ENCODE results near the gene RAPGEF1. TPM values are rescaled to one million over a fixed set of nuclear protein-coding genes. Genes with fewer than 3 reads are reported as not detected.

The RAPGEF1 gene
- polyA plus RNA-seq, 2 of the 4 experiments (the other 2 are of a cell fraction): 21.6 to 27.7 TPM

DNA sequence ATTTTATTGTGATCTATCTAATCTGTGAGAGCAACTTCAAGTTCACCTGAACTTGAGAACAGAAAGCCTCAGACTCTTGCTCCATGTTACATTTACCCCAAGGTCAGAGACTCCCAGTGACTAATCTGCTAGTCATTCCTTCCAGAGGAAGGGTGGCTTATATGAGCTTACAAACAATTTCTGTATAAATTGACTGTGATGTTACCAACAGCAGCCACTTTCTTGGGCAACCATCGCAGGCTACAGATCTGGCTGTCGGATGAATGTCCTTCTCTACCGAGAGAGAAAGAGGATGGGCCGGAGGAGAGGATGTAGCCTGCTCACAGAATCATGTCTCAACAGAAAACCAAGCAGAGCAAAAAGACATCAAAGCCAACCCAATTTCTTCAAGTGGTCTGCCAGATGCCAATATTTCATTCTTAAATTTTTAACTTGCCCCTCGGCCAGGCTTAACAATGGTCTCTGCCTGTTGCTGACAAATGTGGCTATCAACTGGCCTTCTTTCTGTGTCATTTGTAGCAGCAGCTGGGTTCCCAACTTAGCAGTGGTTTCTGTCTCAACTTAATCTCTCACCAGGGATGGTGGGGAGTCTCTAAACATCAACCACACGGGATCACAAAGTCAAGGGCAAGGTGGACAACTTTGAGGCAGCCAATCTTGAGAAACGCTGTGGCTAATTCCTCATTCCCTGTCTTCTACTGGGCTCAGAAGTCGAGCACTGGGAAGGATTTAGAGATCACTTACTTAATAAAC is 81.3 kb downstream of the RAPGEF1 start:
- no peaks in the 10 kb centered on the region for H3K9me3 ChIP-seq
- peak; percentile 68 for TF ChIP-seq FOSL2 (IDR thresholded peaks at IDR 0.05)
- peak; percentile 78 for TF ChIP-seq FOSL2 (CRISPR knock-in tag; IDR thresholded peaks at IDR 0.05)
- 0 out of 4 replicates have a peak, but pooled peaks of 1 of the 2 experiments have one; percentile 2 for TF ChIP-seq CEBPB (IDR thresholded peaks at IDR 0.05)
- TF ChIP-seq SREBF2 (IDR thresholded peaks at IDR 0.05): no peak
- no peak for TF ChIP-seq KDM1A (IDR thresholded peaks at IDR 0.05; ENCODE audit: low read depth)
- peak; percentile 73 for TF ChIP-seq JUNB (IDR thresholded peaks at IDR 0.05)
- TF ChIP-seq, protein P1, sequence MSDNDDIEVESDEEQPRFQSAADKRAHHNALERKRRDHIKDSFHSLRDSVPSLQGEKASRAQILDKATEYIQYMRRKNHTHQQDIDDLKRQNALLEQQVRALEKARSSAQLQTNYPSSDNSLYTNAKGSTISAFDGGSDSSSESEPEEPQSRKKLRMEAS (IDR thresholded peaks at IDR 0.05): 0 out of 2 replicates have a peak, but pooled peaks have one; percentile 29
- FAIRE-seq (no peak), DNase-seq (ENCODE audit: low read depth in 1 of 2, low spot score in 1 of 2) (peak; percentile 64 to 67), ATAC-seq (peak; percentile 79 to 87)
- peaks cover 43% of the 10 kb centered on the region for H3K4me1 ChIP-seq
- H3K27ac ChIP-seq: peak overlapping the region; percentile 66 to 78
- H3K4me3 ChIP-seq: 0 out of 3 replicates have a peak overlapping the region, but pooled peaks have one; percentile 1
- H3K4me2 ChIP-seq: peak overlapping the region; percentile 75
- 32% methylated on average over 8 of the region's 8 CpGs for WGBS (ENCODE audit: missing lambda C conversion rate)
- CTCF ChIA-PET: interaction anchor here (0.9 to 1.6 kb wide), 8 partner anchors 13 to 82 kb away, joined by 3 to 6 read pairs (median 3); no protein-coding TSS in a partner anchor
- POLR2A ChIA-PET: no interaction called here

DNA sequence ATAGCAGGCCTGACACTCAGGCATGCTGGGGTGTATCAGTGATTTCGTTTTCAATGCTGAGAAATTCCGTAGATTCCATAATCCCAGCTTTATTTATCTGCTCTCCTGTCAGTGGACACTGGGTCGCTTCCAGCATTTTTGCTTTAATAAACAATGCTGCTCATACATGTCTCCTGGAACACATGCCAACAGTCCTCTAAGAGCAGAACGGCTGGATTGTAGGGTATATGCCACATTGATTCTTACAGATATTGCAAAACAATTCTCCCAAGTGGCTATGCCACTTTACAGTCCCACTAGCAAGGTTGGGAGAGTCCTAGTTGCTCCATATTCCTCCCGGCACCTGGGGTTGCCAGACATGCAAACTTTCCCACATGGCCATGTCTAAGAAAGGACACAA is 81.9 kb downstream of the RAPGEF1 start:
- DNase-seq (ENCODE audit: low read depth in 1 of 2, low spot score in 1 of 2): no peak
- POLR2A ChIA-PET: no interaction called here
- Histone ChIP-seq H3K27ac (peak overlapping the region; percentile 66 to 78), H3K4me1 (peaks cover 43% of the 10 kb centered on the region), H3K9me3 (no peaks in the 10 kb centered on the region), H3K4me2 (peak overlapping the region; percentile 75), H3K4me3 (no peak overlapping the region)
- peak in 1 of 2 experiments; percentile 28; a peak in 1 of 4 replicates for TF ChIP-seq CEBPB (IDR thresholded peaks at IDR 0.05)
- no peak for TF ChIP-seq HOXB13 (CRISPR knock-in tag; IDR thresholded peaks at IDR 0.05; ENCODE audit: low read depth)
- peak; percentile 21 to 58; a peak in 4 of 6 replicates for ATAC-seq
- 36% methylated on average over 5 of the region's 5 CpGs for WGBS (ENCODE audit: missing lambda C conversion rate)
- CTCF ChIA-PET: interaction anchor here (0.9 to 1.5 kb wide), 5 partner anchors 14 to 81 kb away, joined by 3 read pairs; no protein-coding TSS in a partner anchor
- no peak for FAIRE-seq

DNA sequence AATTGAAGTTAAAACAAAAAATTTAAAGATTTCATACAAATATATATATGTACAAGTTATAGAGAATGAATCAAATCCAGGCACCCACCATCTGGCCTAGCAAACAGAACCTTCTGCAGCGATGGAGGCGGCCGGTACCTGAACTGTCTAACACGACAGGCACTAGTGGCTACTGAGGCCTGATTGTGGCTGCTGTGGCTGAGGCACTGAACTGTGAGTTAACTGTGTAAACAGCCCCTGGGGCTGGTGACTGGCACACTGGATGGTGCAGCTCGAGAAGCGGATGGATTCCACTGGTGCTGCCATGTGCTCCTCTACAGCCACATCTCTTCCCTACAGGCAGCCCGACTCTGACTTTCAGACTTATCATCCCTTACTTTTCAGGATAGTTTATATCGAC is 82.4 kb downstream of the RAPGEF1 start:
- DNase-seq (ENCODE audit: low read depth in 1 of 2, low spot score in 1 of 2): no peak
- TF ChIP-seq KDM1A (IDR thresholded peaks at IDR 0.05; ENCODE audit: low read depth) (no peak), FOXS1 (CRISPR knock-in tag; IDR thresholded peaks at IDR 0.05) (no peak), HOXA7 (CRISPR knock-in tag; IDR thresholded peaks at IDR 0.05) (no peak), POLR2AphosphoS2 (conservative IDR thresholded peaks at IDR 0.05; ENCODE audit: low read length) (no peak), FOSB (CRISPR knock-in tag; IDR thresholded peaks at IDR 0.05) (no peak), POLR2A (IDR thresholded peaks at IDR 0.05; ENCODE audit: low read length) (no peak), EHF (CRISPR knock-in tag; IDR thresholded peaks at IDR 0.05) (no peak), TP53 (CRISPR knock-in tag; IDR thresholded peaks at IDR 0.05) (no peak), SMC3 (IDR thresholded peaks at IDR 0.05) (no peak), RCOR1 (IDR thresholded peaks at IDR 0.05; ENCODE audit: low read depth, low read length) (no peak), CEBPB (IDR thresholded peaks at IDR 0.05) (no peak), ZFP36 (IDR thresholded peaks at IDR 0.05; ENCODE audit: borderline replicate concordance, partially characterized antibody) (no peak), ZC3H11A (IDR thresholded peaks at IDR 0.05) (no peak), HOXB5 (CRISPR knock-in tag; IDR thresholded peaks at IDR 0.05) (no peak), EHMT2 (IDR thresholded peaks at IDR 0.05; ENCODE audit: low read depth) (no peak)
- Histone ChIP-seq H3K4me1 (peaks cover 43% of the 10 kb centered on the region), H3K9me3 (no peaks in the 10 kb centered on the region), H3K27ac (peak overlapping the region; percentile 66 to 78; a peak in 5 of 6 replicates), H3K4me3 (no peak overlapping the region), H3K4me2 (peak overlapping the region; percentile 75)
- ChIA-PET POLR2A (no interaction called here), CTCF (interaction anchor here (1.0 to 1.5 kb wide), 3 partner anchors 14 to 81 kb away, joined by 3 read pairs; no protein-coding TSS in a partner anchor)
- FAIRE-seq: no peak
- 90% methylated on average over 8 of the region's 8 CpGs for WGBS (ENCODE audit: missing lambda C conversion rate)
- peak in 1 of 2 experiments; percentile 33; a peak in 3 of 6 replicates for ATAC-seq

DNA sequence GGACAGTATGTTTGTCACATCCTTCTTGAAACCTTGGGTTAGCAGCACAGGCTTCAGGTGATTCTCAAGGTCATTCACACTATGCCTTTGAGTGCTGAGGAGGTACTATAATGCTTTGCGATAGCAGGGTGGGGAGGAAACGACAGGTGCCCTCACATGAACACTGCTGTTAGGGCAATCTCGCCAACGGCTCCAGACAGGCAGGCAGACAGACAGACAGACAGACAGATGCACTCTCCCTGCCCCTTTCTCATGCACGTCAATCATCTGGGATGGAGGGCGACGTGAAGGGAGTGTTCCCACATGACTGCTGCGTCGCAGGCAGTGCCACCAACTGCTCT is 82.9 kb downstream of the RAPGEF1 start:
- no peaks in the 10 kb centered on the region for H3K9me3 ChIP-seq
- POLR2A ChIA-PET: no interaction called here
- DNase-seq (ENCODE audit: low read depth in 1 of 2, low spot score in 1 of 2) (no peak), ATAC-seq (no peak), FAIRE-seq (no peak)
- H3K4me1 ChIP-seq: peaks cover 41% of the 10 kb centered on the region
- WGBS (ENCODE audit: missing lambda C conversion rate): 96% methylated on average over 9 of the region's 9 CpGs
- H3K4me2 ChIP-seq: no peak overlapping the region
- TF ChIP-seq ZNF302 (CRISPR knock-in tag; IDR thresholded peaks at IDR 0.05) (no peak), PHF8 (IDR thresholded peaks at IDR 0.05; ENCODE audit: borderline replicate concordance, low read depth) (no peak), SMC3 (IDR thresholded peaks at IDR 0.05) (no peak)
- TF ChIP-seq, protein P1 (IDR thresholded peaks at IDR 0.05): no peak
- TF ChIP-seq, protein P2, sequence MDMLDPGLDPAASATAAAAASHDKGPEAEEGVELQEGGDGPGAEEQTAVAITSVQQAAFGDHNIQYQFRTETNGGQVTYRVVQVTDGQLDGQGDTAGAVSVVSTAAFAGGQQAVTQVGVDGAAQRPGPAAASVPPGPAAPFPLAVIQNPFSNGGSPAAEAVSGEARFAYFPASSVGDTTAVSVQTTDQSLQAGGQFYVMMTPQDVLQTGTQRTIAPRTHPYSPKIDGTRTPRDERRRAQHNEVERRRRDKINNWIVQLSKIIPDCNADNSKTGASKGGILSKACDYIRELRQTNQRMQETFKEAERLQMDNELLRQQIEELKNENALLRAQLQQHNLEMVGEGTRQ (IDR thresholded peaks at IDR 0.05): no peak
- TF ChIP-seq, protein P3, sequence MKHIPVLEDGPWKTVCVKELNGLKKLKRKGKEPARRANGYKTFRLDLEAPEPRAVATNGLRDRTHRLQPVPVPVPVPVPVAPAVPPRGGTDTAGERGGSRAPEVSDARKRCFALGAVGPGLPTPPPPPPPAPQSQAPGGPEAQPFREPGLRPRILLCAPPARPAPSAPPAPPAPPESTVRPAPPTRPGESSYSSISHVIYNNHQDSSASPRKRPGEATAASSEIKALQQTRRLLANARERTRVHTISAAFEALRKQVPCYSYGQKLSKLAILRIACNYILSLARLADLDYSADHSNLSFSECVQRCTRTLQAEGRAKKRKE (CRISPR knock-in tag; IDR thresholded peaks at IDR 0.05; ENCODE audit: low read depth): no peak
- CTCF ChIA-PET: interaction anchor here (1.5 kb wide), 1 partner anchor 39 kb away, joined by 3 read pairs; no protein-coding TSS in a partner anchor
- H3K4me3 ChIP-seq: no peak overlapping the region
- H3K27ac ChIP-seq: peak overlapping the region in 1 of 2 experiments; percentile 78; a peak in 4 of 6 replicates
